Neural progenitor cell (in vitro differentiated cells): ENCODE results near the gene CRACR2B. TPM values are rescaled to one million over a fixed set of nuclear protein-coding genes. Genes with fewer than 3 reads are reported as not detected.

Source experiments
- DNase-seq: peaks from one replicate; pipeline ENCODE4 v3.0.0-alpha.2; 2016; ENCODE audit warnings: low spot score
- H2AFZ ChIP-seq: fragments of 200-600 bp; sonication (generic); replicated peaks from 2 replicates; pipeline ENCODE4 v1.6.1; 2016; ENCODE audit warnings: antibody characterized with exemption
- H3F3A ChIP-seq: fragments of 200-600 bp; sonication (generic); 2 replicates; pipeline ENCODE4 v1.6.1; 2016; ENCODE audit warnings: antibody characterized with exemption, low read depth
- H3K27ac ChIP-seq: fragments of 200-600 bp; sonication (generic); 2 replicates; pipeline ENCODE4 v1.5.1; 2016; ENCODE audit warnings: mild to moderate bottlenecking
- H3K27me3 ChIP-seq: fragments of 200-600 bp; sonication (generic); 2 replicates; pipeline ENCODE4 v1.6.1; 2016; ENCODE audit warnings: mild to moderate bottlenecking, moderate library complexity
- H3K36me3 ChIP-seq: fragments of 200-600 bp; sonication (generic); 2 replicates; pipeline ENCODE4 v1.5.1; 2016
- H3K4me1 ChIP-seq: fragments of 200-600 bp; sonication (generic); 2 replicates; pipeline ENCODE4 v1.6.1; 2016; ENCODE audit warnings: mixed run types
- H3K4me2 ChIP-seq: fragments of 200-600 bp; sonication (generic); 2 replicates; pipeline ENCODE4 v1.6.1; 2016
- H3K4me3 ChIP-seq: fragments of 200-600 bp; sonication (generic); 2 replicates; pipeline ENCODE4 v1.5.1; 2016
- H3K79me2 ChIP-seq: fragments of 200-600 bp; sonication (generic); 2 replicates; pipeline ENCODE4 v1.6.1; 2016; ENCODE audit warnings: low read depth
- H3K9ac ChIP-seq: fragments of 200-600 bp; sonication (generic); 2 replicates; pipeline ENCODE4 v1.6.1; 2016
- H3K9me3 ChIP-seq: fragments of 200-600 bp; sonication (generic); 2 replicates; pipeline ENCODE4 v1.5.1; 2016; ENCODE audit warnings: low read depth
- H4K20me1 ChIP-seq: fragments of 200-600 bp; sonication (generic); 2 replicates; pipeline ENCODE4 v1.6.1; 2016; ENCODE audit warnings: low read depth
- H3K27ac Mint-ChIP-seq: 3 replicates; pipeline ENCODE4 v1.8.0; 2021; ENCODE audit warnings: mixed read lengths
- H3K27me3 Mint-ChIP-seq: 2 replicates; pipeline ENCODE4 v1.8.0; 2022; ENCODE audit warnings: low read depth, mild to moderate bottlenecking, inconsistent platforms, moderate library complexity, mixed read lengths; ENCODE audit not compliant: insufficient read depth
- H3K36me3 Mint-ChIP-seq: 3 replicates; pipeline ENCODE4 v1.8.0; 2021; ENCODE audit warnings: mixed read lengths
- H3K4me1 Mint-ChIP-seq: 3 replicates; pipeline ENCODE4 v1.8.0; 2021; ENCODE audit warnings: mixed read lengths
- H3K4me3 Mint-ChIP-seq: 3 replicates; pipeline ENCODE4 v1.8.0; 2021; ENCODE audit warnings: mild to moderate bottlenecking, moderate library complexity, mixed read lengths
- H3K9me3 Mint-ChIP-seq: 3 replicates; pipeline ENCODE4 v1.8.0; 2020; ENCODE audit warnings: mixed read lengths
- CTCF ChIP-seq: fragments of 200-600 bp; sonication (generic); IDR thresholded peaks from 2 replicates; pipeline ENCODE4 v1.5.1; 2017; ENCODE audit warnings: antibody characterized with exemption, mild to moderate bottlenecking
- EZH2 ChIP-seq: fragments of 200-600 bp; sonication (generic); IDR thresholded peaks from 2 replicates; pipeline ENCODE4 v1.6.1; 2017; ENCODE audit warnings: antibody characterized with exemption, mild to moderate bottlenecking, moderate library complexity
- EZH2phosphoT487 ChIP-seq: fragments of 200-600 bp; sonication (generic); IDR thresholded peaks from 2 replicates; pipeline ENCODE4 v1.6.1; 2017; ENCODE audit warnings: antibody characterized with exemption
- total RNA-seq: library from RNA; depleted of rRNA; stranded (reverse); fragments of >200 nt; gene quantifications from 2 replicates; pipeline ENCODE4 v1.2.3, GENCODE V29; 2015; ENCODE audit warnings: low replicate concordance

CRACR2B gene
- total RNA-seq, 1 donor from 2014 or later = 3.9 TPM

- peaks cover 29% of the 10 kb centered on the region for H3K27me3 ChIP-seq
- Mint-ChIP-seq H3K4me1 (peaks cover 20% of the 10 kb centered on the region), H3K27me3 (peaks cover 6% of the 10 kb centered on the region), H3K9me3 (no peaks in the 10 kb centered on the region), H3K27ac (no peak overlapping the region), H3K36me3 (no peaks in the 10 kb centered on the region), H3K4me3 (peak overlapping the region; percentile 84)
- peaks cover 9% of the 10 kb centered on the region for H3K79me2 ChIP-seq
- peaks cover 67% of the 10 kb centered on the region for H4K20me1 ChIP-seq
- H3K4me3 ChIP-seq = peak overlapping the region; percentile 95
- H3K27ac ChIP-seq = no peak overlapping the region
- DNase-seq = peak; percentile 77
- H3K9me3 ChIP-seq = no peaks in the 10 kb centered on the region
- no peak overlapping the region for H3K9ac ChIP-seq
- H3K36me3 ChIP-seq = no peaks in the 10 kb centered on the region
- no peak for TF ChIP-seq EZH2phosphoT487
- no peak for TF ChIP-seq EZH2
- TF ChIP-seq CTCF = peak; percentile 49
- peaks cover 51% of the 10 kb centered on the region for H3K4me1 ChIP-seq
- peak overlapping the region; percentile 99 for H3K4me2 ChIP-seq
- H2AFZ ChIP-seq = no peak overlapping the region
- peaks cover 36% of the 10 kb centered on the region for H3F3A ChIP-seq
Measured at GRCh38 chr11:850775-851763, 23.4 kb downstream of the CRACR2B start.

GRCh38 chr11:852762-853161 is 25.0 kb downstream of the CRACR2B start:
- no peak for DNase-seq
- TF ChIP-seq EZH2 = no peak
- TF ChIP-seq EZH2phosphoT487 = no peak
- no peak for TF ChIP-seq CTCF
- Histone ChIP-seq H3F3A (peaks cover 36% of the 10 kb centered on the region), H3K4me2 (no peak overlapping the region), H3K4me3 (no peak overlapping the region), H3K9me3 (no peaks in the 10 kb centered on the region), H3K36me3 (no peaks in the 10 kb centered on the region), H4K20me1 (peaks cover 73% of the 10 kb centered on the region), H3K4me1 (peaks cover 51% of the 10 kb centered on the region), H2AFZ (no peak overlapping the region), H3K9ac (no peak overlapping the region), H3K79me2 (peaks cover 9% of the 10 kb centered on the region), H3K27me3 (peaks cover 29% of the 10 kb centered on the region), H3K27ac (no peak overlapping the region)
- Mint-ChIP-seq H3K36me3 (no peaks in the 10 kb centered on the region), H3K4me3 (peak overlapping the region; percentile 48), H3K27ac (no peak overlapping the region), H3K9me3 (no peaks in the 10 kb centered on the region), H3K27me3 (peaks cover 4% of the 10 kb centered on the region), H3K4me1 (peaks cover 21% of the 10 kb centered on the region)

- Histone ChIP-seq H3K4me2 (peak overlapping the region; percentile 69), H3K27me3 (peaks cover 21% of the 10 kb centered on the region), H3K4me1 (peaks cover 46% of the 10 kb centered on the region), H3K4me3 (no peak overlapping the region), H3K9me3 (no peaks in the 10 kb centered on the region), H3K9ac (no peak overlapping the region), H3K27ac (no peak overlapping the region), H4K20me1 (peaks cover 64% of the 10 kb centered on the region), H3K79me2 (peaks cover 9% of the 10 kb centered on the region), H2AFZ (no peak overlapping the region), H3F3A (peaks cover 32% of the 10 kb centered on the region), H3K36me3 (no peaks in the 10 kb centered on the region)
- no peak for DNase-seq
- H3K27ac Mint-ChIP-seq = no peak overlapping the region
- no peak overlapping the region for H3K4me3 Mint-ChIP-seq
- no peak for TF ChIP-seq EZH2phosphoT487
- no peak for TF ChIP-seq EZH2
- no peak for TF ChIP-seq CTCF
- no peaks in the 10 kb centered on the region for H3K36me3 Mint-ChIP-seq
- H3K9me3 Mint-ChIP-seq = no peaks in the 10 kb centered on the region
- peaks cover 4% of the 10 kb centered on the region for H3K27me3 Mint-ChIP-seq
- H3K4me1 Mint-ChIP-seq = peaks cover 17% of the 10 kb centered on the region
Measured at GRCh38 chr11:853682-854448, 26.1 kb downstream of the CRACR2B start.
